ENCODE measurements around the gene JUP. TPM values are rescaled to one million over a fixed set of nuclear protein-coding genes. Genes with fewer than 3 reads are reported as not detected.

The JUP gene
- total RNA-seq, 4 donors from 2014 or later, result 22.7 to 96.3 (median 57.6) TPM

GRCh38 chr17:41723801-41724475, 62.6 kb downstream of the JUP start:
- no peak for TF ChIP-seq CTCF (IDR thresholded peaks at IDR 0.05; ENCODE audit: low read depth)

GRCh38 chr17:41722231-41722630, 64.3 kb downstream of the JUP start:
- no peak for TF ChIP-seq CTCF (IDR thresholded peaks at IDR 0.05; ENCODE audit: low read depth)

GRCh38 chr17:41718287-41718645, 68.2 kb downstream of the JUP start:
- TF ChIP-seq CTCF (IDR thresholded peaks at IDR 0.05; ENCODE audit: low read depth), result no peak

DNA sequence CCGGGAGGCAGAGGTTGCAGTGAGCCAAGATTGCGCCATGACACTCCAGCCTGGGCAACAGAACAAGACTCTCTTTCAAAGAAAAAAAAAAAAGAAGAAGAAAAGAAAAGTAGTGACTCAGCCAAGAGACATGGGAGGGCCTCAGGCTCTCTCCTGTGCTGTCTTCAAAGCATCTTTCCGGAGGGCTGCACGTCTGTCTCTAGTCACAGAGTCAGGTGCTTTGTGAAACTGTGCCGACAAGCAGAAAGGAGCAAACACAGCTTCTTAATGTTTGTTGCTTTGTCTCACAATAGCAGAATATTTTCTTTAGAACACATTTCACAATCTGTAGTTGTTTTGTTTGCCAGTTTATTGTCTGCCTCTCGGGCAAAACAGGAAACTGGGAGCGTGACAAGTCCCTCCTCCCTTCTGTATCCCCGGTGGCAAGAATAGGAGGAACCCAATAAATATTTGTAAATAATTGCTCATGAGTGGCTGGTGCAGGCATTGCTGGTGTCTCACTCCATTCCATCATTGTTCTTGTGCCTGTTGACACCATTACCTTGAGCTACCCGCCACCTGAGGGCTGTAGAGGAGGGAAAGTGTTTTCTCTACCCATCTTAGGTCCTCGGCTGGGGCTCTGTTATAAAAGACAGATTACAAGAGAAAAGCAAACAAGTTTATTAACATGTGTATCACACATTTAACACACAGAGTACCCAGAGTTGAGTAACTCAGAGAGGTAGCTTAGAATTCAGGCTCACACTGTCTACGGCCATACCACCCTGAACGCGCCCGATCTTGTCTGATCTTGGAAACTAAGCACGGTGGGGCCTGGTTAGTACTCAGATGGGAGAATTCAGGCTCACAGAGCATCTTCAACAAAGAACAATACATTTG, 68.9 kb downstream of the JUP start:
- no peak for TF ChIP-seq CTCF (IDR thresholded peaks at IDR 0.05; ENCODE audit: low read depth)

GRCh38 chr17:41711669-41712400, 74.7 kb downstream of the JUP start, which contains the start of gene GAST:
GAST (plus strand) TSS chr17:41712331; CDS start chr17:41715437, 3,106 bp downstream.
- TF ChIP-seq CTCF (IDR thresholded peaks at IDR 0.05; ENCODE audit: low read depth), result no peak

GRCh38 chr17:41710472-41711090, 75.9 kb downstream of the JUP start:
- TF ChIP-seq CTCF (IDR thresholded peaks at IDR 0.05; ENCODE audit: low read depth), result no peak
